Glutamatergic neuron (in vitro differentiated cells): ENCODE measurements around the gene SMARCA1. TPM values are rescaled to one million over a fixed set of nuclear protein-coding genes. Genes with fewer than 3 reads are reported as not detected.

Experiments used
- DNase-seq: peaks from one replicate; pipeline ENCODE4 v3.0.0; 2022
- H3K27ac Mint-ChIP-seq: one replicate; pipeline ENCODE4 v1.8.0; 2020; ENCODE audit warnings: mild to moderate bottlenecking, mixed read lengths, inconsistent platforms; ENCODE audit not compliant: unreplicated experiment
- H3K27me3 Mint-ChIP-seq: one replicate; pipeline ENCODE4 v1.8.0; 2020; ENCODE audit warnings: mild to moderate bottlenecking, moderate library complexity, mixed read lengths, inconsistent platforms; ENCODE audit not compliant: unreplicated experiment
- H3K36me3 Mint-ChIP-seq: one replicate; pipeline ENCODE4 v1.8.0; 2020; ENCODE audit warnings: mild to moderate bottlenecking, mixed read lengths, inconsistent platforms; ENCODE audit not compliant: unreplicated experiment
- H3K4me1 Mint-ChIP-seq: one replicate; pipeline ENCODE4 v1.8.0; 2020; ENCODE audit warnings: mild to moderate bottlenecking, low read depth, mixed read lengths, inconsistent platforms; ENCODE audit not compliant: unreplicated experiment
- H3K4me3 Mint-ChIP-seq: one replicate; pipeline ENCODE4 v1.8.0; 2020; ENCODE audit warnings: mild to moderate bottlenecking, mixed read lengths, inconsistent platforms; ENCODE audit not compliant: unreplicated experiment
- H3K9me3 Mint-ChIP-seq: one replicate; pipeline ENCODE4 v1.8.0; 2020; ENCODE audit warnings: mild to moderate bottlenecking, moderate library complexity, mixed read lengths, inconsistent platforms; ENCODE audit not compliant: unreplicated experiment
- total RNA-seq: library from RNA; stranded (reverse); fragmentation: NEBNext Ultra II Directional; extraction: Animal tissue kit (Norgen Biotek cat#: 25700); gene quantifications from one replicate; pipeline ENCODE4 v1.2.1, GENCODE V29; 2021; ENCODE audit not compliant: unreplicated experiment
- TF ChIP-seq, protein P1 (sequence below): fragments of 200-600 bp; sonication (generic); IDR thresholded peaks from one replicate; pipeline ENCODE4 v1.5.0; 2021; ENCODE audit not compliant: partially characterized antibody, unreplicated experiment

Gene SMARCA1
- total RNA-seq, 1 donor from 2014 or later: 55.7 TPM

DNA sequence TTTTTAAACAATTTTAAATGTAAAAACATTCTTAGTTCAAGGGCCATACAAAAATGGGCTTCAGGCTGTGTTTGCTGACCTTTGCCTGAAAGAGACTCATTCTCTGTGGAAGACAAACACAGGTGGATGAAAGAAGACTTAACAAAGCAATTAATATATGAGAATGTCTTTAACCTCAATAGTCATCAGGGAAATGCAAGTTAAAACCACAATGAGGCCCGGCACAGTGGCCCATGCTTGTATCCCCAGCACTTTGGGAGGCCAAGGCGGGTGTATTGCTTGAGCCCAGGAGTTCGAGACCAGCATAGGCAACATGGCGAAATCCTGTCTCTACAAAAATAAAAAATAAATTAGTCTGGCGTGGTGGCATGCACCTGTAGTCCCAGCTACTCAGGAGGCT, 7.1 kb upstream of the SMARCA1 start:
- Mint-ChIP-seq H3K27ac (no peak overlapping the region), H3K4me1 (no peaks in the 10 kb centered on the region), H3K27me3 (no peaks in the 10 kb centered on the region), H3K36me3 (no peaks in the 10 kb centered on the region), H3K4me3 (no peak overlapping the region), H3K9me3 (no peaks in the 10 kb centered on the region)
- no peak for DNase-seq
- TF ChIP-seq, protein P1, sequence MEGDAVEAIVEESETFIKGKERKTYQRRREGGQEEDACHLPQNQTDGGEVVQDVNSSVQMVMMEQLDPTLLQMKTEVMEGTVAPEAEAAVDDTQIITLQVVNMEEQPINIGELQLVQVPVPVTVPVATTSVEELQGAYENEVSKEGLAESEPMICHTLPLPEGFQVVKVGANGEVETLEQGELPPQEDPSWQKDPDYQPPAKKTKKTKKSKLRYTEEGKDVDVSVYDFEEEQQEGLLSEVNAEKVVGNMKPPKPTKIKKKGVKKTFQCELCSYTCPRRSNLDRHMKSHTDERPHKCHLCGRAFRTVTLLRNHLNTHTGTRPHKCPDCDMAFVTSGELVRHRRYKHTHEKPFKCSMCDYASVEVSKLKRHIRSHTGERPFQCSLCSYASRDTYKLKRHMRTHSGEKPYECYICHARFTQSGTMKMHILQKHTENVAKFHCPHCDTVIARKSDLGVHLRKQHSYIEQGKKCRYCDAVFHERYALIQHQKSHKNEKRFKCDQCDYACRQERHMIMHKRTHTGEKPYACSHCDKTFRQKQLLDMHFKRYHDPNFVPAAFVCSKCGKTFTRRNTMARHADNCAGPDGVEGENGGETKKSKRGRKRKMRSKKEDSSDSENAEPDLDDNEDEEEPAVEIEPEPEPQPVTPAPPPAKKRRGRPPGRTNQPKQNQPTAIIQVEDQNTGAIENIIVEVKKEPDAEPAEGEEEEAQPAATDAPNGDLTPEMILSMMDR: no peak

DNA sequence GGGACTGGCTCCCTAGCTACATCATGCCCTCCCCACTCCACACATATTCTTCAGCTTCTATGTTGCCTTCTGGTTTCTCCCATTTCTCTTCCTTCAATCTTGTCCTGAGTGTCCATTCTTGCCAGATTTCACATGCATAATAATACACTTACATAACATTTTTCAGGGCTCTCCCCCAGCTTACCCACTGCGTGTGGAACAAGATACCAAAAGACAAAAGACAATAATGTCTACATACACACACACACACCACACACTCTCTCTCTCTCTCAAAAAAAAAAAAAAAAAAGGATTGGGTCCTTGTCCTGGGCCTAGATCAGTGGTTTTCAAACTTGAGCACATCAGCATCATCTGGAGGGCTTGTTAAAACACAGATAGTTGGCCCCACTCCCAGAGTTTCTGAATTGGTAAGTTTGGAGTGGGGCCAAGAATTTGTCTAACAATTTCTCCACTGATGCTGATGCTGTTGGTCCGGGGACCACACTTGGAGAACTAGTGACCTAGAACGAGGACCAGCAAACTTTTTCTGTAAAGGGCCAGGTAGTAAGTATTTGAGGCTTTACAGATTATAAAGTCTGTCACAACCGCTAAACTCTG, 6.5 kb upstream of the SMARCA1 start:
- Mint-ChIP-seq H3K4me1 (no peaks in the 10 kb centered on the region), H3K27me3 (no peaks in the 10 kb centered on the region), H3K4me3 (no peak overlapping the region), H3K36me3 (no peaks in the 10 kb centered on the region), H3K27ac (no peak overlapping the region), H3K9me3 (no peaks in the 10 kb centered on the region)
- TF ChIP-seq, protein P1: no peak
- DNase-seq: no peak

DNA sequence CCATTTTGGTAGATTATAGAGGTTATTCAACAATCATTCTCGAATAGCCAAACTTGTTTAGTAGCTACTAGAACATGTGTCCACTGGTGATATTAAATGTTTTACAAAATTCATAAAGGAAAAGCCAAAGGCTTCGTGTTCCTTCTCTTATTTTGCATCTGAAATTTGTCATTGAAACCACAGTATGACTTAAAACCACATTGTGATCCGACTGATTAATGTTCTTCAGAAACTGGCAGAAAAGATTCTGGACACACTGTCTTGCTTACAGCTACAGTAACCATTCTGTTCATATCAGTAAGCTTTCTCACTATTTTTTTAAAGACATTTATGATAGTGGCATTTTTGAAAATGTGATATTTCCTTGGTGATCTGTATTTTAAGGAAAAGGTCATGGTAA, 2.6 kb upstream of the SMARCA1 start:
- Mint-ChIP-seq H3K4me3 (no peak overlapping the region), H3K9me3 (peaks cover 4% of the 10 kb centered on the region), H3K36me3 (no peaks in the 10 kb centered on the region), H3K27me3 (peaks cover 4% of the 10 kb centered on the region), H3K4me1 (no peaks in the 10 kb centered on the region), H3K27ac (no peak overlapping the region)
- TF ChIP-seq, protein P1: no peak
- no peak for DNase-seq

DNA sequence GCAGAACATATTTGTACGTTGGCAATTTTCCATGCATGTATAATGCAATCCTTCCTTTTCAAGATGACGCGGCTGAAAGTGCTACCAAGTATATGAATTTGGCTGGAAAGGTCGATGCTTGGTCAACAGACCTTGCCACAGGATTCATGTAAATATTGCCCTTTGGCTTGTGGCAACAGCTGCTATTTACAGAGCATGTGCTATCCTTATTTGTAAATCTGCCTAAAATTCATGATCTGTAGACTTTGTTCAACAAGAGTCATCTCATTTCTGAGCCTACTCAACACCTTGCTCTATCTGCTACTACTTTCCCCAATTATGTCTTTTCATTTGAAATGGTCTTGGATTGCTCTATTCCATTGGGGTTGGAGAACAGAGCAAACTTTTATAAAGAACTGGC, 1.9 kb upstream of the SMARCA1 start:
- H3K27me3 Mint-ChIP-seq: peaks cover 4% of the 10 kb centered on the region
- H3K27ac Mint-ChIP-seq: no peak overlapping the region
- TF ChIP-seq, protein P1: no peak
- no peak overlapping the region for H3K4me3 Mint-ChIP-seq
- no peaks in the 10 kb centered on the region for H3K4me1 Mint-ChIP-seq
- no peaks in the 10 kb centered on the region for H3K36me3 Mint-ChIP-seq
- peaks cover 4% of the 10 kb centered on the region for H3K9me3 Mint-ChIP-seq
- no peak for DNase-seq

DNA sequence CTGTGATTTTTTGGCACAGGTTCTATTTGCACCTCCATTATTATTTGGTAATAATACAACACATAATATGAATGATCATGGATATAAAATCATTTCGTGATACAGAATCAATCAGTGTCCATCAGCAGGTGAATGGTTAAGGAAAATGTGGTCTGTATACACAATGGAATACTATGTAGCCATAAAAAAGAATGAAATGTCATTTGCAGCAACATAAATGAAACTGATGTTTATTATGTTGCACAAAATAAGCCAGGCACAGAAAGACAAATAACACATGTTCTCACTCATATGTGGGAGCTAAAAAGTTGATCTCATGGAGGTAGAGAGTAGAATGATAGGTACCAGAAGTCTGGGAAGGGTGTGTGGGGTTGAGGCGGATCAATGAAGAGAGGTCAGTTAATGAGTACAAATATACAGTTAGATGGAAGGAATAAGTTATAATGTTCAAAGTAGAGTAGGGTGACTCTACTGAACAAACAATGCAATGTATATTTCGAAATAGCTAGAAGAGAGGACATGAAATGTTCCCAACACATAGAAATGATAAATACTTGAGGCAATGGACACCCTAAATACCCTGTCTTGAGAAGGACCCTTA, 1.1 kb upstream of the SMARCA1 start:
- no peaks in the 10 kb centered on the region for H3K36me3 Mint-ChIP-seq
- peaks cover 4% of the 10 kb centered on the region for H3K9me3 Mint-ChIP-seq
- no peak for DNase-seq
- peak overlapping the region; percentile 91 for H3K4me3 Mint-ChIP-seq
- peaks cover under 1% of the 10 kb centered on the region for H3K4me1 Mint-ChIP-seq
- H3K27ac Mint-ChIP-seq: no peak overlapping the region
- TF ChIP-seq, protein P1: no peak
- H3K27me3 Mint-ChIP-seq: peaks cover 4% of the 10 kb centered on the region
